CMK (cell line): ENCODE measurements around the gene INTS11.

Source experiments
- DNase-seq: peaks from one replicate; pipeline ENCODE4 v3.0.0-alpha.2; 2010; ENCODE audit warnings: low read depth

The INTS11 gene

DNA sequence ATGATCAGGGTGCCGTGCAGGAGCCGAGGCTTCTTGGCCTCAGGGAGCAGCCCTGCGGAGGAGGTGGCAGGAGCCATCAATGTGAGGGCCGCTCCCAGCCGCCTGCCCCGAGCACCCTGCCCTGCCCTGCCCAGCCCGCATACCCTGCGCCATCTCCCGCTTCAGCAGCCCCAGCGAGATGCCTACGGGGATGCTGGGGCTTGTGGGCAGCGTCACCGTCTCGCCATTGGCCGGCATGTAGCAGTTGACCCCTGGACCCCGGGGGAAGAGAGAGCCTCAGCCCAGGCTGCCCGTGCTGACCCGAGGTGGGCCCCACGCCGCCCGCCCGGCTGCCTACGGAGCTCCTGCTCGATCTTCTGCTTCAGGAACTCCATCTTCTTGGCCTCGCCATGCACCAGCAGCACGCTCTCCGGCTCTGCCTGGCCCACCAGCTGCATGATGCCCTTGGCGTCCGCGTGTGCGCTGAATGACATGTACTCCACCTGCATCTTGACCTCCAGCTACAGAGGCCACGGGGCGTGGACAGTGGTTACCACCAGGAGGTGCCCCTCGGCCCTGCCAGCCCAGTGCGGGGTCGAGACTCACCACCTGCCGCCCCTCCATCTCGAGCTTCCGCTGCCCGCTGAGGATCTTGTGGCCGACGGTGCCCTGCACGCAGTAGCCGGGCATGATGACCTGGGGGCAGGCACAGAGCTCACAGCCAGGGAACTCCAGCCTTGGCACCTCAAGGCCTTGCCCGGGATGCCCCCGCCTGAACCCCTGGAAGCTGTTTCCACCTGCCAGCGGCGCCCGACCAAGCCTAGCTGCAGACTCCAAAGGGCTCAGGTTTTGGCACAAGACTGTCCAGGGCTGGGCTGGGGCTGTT is 11.8 kb downstream of the INTS11 start:
- DNase-seq, result no peak

DNA sequence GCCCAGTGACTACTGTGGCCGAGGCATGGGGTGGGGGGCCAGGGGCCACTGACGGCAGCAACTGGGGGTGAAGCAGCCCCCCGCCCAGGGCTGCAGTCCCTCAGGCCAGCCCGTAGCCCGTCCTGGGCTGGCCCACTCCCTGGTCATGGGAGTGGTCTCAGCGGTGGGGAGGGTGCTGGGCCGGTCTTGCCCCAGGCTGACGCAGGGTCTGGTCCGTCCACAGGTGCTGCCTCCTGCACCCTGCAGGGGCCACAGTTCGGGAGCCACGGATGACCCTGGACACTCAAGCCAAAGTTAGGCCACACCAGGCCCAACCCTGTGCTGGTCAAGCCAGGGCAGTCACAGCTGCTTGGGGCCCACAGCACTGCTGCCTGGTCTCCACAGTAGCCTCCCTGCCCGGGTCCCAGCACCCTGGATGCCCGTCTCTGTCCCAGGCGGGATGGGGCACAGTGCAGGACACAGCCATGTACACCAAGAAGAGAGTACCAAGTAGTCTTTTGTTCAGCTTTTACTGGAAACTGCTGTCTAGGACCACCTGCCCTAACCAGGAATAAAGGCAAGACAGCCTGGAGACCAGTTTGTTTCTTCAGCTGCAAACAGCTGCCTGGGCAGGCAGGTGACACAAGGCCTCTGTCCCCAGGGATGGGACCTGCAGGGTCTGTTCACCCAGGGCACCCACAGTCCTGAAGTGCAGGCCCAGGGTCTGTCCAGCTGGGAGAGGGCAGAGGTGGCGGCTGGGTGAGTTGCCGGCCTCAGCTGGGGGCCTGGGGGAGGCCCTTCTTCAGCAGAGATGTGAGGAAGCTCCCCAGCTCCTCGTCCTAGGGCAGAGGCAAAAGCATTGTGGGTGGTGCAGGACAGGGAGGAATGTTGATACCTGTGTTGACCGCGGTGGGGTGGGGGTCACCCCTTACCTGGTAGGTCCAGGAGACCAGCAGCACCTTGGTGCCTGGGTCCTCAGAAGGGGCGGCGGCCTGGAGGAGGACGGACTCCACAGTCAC is 13.1 kb downstream of the INTS11 start:
- DNase-seq, result no peak

DNA sequence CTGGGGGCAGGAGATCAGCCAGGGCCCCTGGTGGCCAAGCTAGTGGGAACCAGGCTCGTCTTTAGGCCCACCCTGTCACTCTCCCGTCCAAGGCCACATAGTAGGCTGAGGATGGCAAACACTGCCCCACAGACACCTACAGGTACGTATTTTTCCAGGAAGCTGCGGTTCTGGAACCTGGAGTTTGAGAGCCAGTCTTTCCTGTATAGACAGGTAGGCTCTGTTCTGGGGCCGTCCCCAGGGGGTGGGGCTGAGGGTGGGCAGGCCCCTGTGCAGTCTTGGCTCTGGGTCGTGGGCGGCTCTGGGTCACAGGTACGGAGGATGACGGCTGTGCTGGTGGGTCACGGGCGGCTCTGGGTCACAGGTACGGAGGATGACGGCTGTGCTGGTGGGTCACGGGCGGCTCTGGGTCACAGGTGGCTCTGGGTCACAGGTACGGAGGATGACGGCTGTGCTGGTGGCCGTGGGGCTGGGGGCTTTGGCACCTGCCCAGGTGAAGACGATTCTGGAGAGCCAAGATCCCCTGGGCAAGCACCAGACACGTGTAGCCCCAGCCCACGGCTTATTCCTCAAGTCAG is 13.9 kb downstream of the INTS11 start:
- DNase-seq, result no peak

DNA sequence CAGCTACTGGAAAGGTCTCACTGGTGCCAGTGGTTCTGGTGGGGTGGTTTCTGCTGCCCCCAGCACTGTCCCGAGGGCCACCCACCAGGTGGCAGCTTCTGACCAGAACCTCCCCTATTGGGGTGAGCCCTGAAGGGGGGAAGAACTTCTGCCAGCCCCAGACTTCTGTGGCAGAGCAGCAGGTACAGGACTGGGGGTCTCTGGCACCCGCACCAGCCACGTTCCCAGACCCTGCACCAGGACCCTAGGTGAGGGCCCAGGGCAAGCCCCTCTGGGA is 14.4 kb downstream of the INTS11 start:
- no peak for DNase-seq

DNA sequence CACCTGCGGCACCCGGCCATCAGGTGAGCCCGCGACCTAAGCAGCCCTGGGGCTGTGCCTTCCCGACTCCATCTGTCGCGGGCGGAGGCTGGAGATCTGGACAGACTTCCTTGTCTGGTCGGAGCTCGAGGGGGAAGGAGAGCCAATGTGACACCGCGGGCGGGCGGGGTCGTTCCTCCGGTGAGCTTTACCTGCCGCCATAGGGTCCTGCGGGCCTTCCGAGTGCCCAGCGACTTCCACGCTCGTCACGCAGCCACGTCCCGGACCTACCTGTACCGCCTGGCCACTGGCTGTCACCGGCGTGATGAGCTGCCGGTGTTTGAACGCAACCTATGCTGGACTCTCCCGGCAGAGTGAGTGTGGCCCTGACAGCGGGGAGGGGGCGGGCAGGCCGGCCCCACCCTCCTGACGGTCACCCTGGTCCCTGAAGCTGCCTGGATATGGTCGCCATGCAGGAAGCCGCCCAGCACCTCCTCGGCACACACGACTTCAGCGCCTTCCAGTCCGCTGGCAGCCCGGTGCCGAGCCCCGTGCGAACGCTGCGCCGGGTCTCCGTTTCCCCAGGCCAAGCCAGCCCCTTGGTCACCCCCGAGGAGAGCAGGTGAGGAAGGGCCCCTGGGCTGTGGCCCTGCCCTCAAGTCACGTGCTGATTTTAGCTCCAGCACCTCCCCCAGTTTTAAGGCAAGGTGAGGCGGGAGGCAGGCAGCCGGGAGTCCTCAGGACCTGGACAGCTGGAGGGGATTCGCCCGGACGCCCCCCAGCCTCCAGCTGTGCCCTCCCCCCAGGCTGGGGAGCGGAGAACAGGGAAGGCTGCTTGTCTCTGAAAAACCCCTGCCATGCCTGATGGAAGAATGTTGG is 15.0 kb downstream of the INTS11 start:
- no peak for DNase-seq

DNA sequence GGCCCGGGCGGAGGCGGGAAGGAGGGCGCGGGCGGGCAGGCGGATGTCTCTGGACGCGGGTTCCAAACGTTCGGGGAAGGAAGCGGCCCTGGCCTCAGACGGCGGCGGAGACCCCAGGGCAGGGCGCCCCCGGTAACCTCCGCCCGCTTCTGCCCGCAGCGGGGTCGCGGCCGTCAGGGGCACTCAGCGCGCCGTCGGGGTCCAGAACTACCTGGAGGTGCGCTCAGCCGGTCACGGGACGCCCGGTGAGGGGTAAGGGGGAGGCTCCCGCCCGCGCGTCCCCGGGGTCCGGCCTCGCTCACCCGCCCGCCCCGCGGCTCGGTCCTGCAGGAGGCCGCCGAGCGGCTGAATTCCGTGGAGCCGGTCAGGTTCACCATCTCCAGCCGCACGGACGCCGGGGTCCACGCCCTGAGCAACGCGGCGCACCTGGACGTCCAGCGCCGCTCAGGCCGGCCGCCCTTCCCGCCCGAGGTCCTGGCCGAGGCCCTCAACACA is 15.7 kb downstream of the INTS11 start:
- no peak for DNase-seq

DNA sequence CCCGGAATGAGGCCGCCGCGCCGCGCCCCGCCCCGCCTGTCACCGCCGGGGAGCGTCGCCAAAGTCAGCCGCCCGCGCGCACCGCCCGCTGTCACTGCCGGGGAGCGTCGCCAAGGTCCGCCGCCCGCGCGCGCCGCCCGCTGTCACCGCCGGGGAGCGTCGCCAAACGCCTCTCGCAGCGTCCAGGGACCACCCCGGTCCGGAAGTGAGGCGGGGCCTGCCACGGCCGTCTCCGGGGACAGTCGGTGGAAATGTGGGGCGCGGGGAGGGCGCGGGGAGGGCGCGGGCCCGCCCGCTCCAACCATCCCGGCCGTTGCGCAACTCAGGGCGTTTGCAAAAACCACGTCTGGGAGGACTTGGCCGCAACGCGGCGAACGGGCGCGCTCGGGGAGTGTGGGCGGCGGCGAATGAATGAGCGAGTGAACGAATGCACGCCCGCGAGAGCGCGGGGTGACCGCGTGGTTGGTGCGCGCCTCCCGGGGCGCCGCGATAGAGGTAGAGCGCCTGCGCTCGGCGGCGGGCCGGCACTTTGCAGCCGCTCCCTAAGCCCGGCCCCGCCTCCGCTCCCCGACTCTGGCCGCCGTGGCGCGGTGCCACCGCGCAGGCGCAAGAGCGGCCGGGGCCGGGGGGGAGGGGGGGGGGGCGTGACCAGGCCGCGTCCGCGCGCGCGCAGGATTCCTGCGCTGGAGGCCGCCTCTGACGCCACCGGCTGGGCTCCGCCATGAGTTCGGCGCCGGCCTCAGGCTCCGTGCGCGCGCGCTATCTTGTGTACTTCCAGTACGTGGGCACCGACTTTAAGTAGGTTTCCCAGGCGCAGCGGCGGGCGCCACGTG is 16.3 kb downstream of the INTS11 start, which contains the start of the genes ACAP3 and PUSL1:
Gene ACAP3 (minus strand): TSS at position 8 of the 833 bp plus-strand sequence. CDS start 115 bp downstream, outside the sequence.
Gene PUSL1 (plus strand): TSS at position 675 of the 833 bp plus-strand sequence. CDS start 47 bp downstream, at position 722.
- DNase-seq, result peak; percentile 89

DNA sequence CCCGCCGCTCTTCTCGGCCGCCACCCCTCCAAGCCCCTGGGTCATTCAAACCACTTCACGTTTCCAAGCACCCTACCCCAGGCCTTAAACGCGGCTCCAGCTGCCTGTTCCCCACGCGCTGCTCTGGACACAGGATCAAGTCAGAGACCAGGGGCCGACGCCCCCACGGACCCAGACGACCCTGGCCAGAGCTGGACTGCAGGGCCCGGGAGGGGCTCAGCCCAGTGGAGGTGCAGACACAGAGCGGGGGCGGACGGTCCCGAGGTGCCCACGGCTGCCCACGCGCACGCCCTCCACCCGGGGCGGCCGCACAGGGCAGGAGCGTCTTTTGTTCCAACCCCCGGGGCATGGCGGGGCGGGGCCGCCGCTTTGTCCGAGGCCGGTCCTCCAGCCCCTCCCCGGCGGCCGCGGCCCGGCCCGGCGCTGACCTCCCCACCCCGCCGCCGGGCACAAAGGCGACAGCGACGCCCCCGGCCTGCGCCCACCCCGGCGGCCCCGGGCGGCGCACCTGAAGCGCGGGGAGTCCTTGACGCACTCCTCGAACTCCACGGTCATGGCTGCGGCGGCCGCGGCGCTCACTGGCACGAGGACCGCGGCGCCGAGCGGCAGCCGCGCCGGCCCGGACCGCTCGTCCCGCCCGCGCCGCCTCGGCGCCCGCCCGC is 17.1 kb downstream of the INTS11 start:
- no peak for DNase-seq

DNA sequence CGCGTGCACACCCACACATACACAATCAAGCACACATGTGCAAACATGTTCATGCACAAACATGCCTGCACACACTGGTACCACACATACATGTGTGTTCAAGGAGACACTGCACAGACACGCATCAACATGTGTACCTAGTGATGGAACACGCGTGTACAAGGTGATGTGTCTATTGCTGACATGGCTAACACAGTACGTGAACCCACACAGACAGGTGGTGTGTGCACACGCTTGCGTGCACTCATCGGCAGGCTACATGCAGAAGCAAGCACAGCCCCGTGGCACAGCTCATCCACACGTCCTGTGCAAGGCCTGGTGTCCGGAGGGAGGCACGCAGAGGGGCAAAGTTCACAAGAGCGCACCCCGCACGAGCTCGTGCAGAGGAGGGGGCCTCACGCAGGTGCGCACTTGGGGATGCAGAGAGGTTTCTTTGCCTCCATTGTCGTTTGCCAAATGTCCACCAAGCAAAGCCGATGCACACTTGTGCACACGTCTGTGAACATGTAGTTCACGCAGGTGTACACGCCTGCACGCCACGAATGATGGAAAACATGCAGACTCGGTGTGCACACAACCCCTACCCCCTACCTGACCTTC is 17.7 kb downstream of the INTS11 start:
- DNase-seq, result no peak

DNA sequence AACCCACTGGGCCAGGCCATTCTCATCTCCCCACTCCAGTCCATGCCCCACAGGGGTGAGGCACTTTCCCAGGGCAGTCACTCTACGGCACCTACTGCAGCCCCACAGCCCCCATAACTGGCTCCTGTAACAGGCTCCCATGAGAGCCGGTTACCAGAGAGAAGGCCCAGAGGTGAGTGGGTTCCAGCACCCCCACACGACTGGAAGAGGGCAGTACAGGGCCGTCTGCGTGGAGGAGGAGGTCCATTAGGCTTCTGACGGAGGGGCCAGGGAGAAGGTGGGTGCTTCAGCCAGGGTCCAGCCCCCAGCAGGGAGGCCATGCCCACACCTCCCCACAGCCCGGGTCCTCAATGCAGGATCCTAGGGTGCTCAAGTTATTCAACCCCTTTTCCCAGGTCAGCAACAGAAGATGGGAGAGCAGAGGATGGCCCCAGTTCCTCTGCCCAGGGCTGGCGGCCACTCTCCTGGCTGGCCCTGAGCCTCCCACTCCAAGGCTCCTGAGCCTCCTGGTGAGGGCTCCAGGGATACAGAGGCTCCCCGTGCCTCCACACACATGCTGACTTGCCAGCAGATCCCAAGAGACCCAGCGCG is 18.3 kb downstream of the INTS11 start:
- DNase-seq, result no peak

DNA sequence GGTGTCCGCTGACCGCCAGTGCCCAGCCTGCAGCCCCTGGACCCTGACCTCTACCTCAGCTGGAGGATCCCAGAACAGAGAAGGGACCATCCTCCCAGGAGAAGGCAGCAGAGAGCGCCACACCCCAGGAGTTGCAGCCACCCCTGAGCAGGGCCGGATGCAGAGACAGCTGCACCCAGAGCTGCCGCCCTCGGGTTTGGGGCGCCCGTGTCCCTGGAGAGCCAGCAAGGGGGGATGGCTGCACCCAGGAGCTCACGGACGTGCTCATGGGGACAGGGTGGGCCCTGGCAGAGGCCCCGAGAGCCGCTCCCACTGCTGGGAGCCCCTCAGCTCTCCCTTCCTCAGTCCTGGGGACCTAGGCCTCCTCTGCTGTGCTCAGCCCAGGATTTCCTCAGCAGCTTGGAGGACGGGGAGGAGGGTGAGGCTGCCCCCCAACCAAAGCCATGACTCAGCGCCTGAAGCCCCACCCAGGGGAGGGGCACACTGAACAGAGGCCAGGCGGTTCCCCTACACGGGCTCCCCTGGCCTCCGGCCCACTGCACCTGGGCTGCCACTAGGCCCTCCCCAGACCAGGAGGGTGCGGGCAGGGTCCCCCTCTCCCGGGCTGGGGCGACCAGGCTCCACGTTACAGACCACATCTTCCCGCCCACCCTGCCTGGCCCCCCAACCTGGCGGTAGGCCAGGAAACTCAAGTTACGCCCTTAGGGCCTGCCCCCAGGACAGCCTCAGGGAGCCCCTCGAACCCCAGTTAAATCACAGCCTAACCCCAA is 19.0 kb downstream of the INTS11 start:
- DNase-seq, result no peak

DNA sequence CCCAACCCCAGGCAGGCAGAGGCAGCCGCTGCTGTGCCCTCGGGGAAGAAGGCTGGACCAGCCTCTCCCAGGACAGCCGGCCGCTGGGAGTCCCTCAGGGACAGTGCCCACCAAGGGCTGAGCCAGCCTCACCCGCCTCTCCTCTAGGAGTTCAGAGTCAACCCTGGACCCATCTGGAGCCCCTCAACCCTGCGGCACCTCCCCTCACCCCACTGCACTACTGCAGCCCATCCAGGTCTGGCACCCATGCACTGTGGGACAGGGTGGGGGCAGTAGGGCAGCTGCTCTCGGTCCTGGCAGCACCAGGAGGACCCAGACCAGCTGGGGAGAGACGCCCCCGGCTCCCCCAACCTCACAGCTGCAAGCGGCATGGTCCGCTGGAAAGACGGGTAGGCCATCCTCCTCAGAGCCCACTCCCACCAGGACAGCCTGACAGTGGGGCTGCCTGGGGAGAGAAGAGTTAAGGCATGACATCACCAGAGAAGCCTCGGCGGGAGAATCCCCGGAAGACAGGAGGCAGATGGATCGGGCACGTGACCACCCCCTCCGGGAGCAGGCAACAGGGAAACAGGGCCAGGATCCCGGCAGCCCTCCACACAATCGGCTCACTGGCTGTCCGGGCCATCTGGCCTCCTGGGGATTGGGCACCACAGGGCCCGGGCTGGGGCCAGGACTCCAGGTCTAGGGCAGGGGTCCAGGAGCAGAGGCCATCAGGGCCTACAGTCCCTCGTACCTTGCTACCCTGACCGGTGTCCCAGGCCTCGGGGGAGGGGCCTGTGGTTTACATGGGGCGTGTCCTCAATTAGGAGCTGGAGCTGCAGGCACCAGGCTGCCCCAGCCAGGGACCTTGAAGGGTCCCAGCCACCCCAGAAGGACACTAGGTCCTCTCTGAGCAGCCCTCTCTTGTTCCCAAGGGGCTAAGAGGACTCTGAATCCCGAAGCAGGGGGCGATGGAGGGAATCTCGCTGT is 19.8 kb downstream of the INTS11 start:
- no peak for DNase-seq

DNA sequence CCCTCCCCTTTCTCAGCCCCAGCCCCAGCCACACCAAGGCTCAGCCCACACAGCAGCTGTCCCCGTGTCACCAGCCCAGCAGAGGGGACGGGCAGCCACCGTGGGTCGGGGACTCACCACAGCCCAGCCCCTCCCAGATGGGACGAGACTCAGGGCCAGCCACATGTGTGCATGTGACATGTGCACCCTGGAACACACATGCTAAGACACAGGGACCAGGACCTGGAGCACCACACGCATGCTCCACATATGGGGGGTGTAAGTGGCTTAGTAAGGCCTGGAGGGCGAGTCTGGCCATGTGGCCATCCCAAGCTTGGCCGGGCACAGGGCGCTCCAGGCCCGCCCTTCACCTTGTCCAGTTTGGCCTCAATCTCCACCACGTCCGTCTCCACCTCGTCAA is 20.7 kb downstream of the INTS11 start:
- no peak for DNase-seq

DNA sequence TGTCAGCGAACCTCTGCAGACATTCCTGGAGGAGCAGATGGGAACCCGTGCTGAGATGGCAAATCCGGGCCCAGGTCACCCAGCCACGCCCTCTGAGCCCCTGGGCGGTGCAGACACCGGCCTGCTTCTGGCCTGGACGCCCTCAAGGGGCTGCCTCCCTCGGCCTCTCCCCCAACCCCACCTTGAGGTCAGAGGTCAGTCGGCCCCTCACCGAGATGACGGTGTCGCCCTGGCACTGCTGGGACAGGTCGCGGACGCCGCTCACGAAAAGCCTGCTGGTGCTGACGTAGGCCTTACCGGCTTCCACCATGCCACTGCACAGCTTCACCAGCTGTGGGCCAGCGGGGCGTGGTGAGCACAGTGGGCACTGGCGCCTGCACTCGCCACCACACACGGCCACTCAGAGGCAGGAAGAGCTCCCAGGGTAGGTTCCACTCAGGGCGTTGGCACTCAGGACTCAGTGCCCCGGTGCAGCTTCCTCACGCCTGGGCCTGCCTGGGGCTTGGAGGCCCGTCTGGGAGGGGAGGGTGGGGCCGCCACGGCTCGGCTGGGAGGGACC is 21.4 kb downstream of the INTS11 start:
- DNase-seq, result no peak

DNA sequence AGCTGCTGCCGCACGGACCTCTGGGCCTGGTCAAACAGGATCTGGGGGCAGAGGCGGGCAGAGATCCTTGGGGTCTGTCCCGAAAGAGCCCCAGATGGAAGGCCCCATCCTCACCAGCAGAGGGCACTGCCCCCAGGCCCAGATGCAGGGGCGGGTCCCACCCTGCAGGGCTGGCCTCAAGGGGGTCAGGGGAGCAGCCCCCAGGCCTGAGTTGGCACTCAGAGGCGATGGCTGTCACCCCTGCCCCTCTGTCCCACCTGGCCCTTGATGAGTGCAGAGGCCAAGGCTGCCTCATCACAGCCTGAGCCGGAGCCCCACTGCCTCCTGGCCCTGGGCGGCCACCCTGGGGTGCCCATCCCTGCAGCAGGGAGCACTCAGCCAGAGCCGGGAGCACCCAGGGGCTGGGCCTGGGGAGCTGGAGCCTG is 22.4 kb downstream of the INTS11 start:
- no peak for DNase-seq

DNA sequence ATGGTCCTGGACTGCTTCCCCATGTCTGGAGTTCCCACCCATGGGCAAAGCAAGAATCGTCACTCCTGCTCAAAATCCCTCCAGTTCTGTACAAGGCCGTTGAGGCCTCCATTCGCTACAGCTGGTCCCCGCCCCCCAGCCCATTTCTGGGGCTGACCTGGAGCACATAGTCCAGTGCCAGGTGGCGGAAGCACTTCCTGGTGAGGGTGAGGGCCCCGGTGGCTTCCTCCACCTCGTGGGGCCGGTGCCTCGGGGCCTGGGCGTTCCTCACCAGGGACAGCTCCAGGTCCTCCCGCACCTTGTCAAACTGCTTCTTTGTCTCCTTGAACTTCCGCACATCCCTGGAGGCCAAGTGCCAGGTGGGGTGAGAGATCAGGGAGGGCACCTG is 24.1 kb downstream of the INTS11 start:
- no peak for DNase-seq
